Gastroesophageal sphincter (tissue), 3 donors: ENCODE measurements around the gene TNFSF4.

Experiments
- CTCF ChIP-seq, 4 experiments: fragments of 200-600 bp in 2 of 4; fragments of 450-650 bp in 2 of 4; sonication (generic) in 1 of 4; IDR thresholded peaks; one replicate each; pipeline ENCODE4 v1.5.1; 2017 to 2019; ENCODE audit warnings: antibody characterized with exemption in 4 of 4, mild to moderate bottlenecking in 2 of 4, moderate library complexity in 2 of 4
- EP300 ChIP-seq: sonication (generic); formaldehyde crosslinking; IDR thresholded peaks from one replicate; pipeline ENCODE4 v1.6.1; 2017; ENCODE audit warnings: antibody characterized with exemption, mild to moderate bottlenecking
- POLR2A ChIP-seq, 2 donors: fragments of 450-650 bp; IDR thresholded peaks; one replicate each; pipeline ENCODE4 v1.6.1; 2017; ENCODE audit warnings: antibody characterized with exemption in 2 of 2, mild to moderate bottlenecking in 2 of 2, moderate library complexity in 1 of 2

GRCh38 chr1:173148545-173148944 lies 58.6 kb downstream of the TNFSF4 start:
- no peak for TF ChIP-seq POLR2A (IDR thresholded peaks at IDR 0.05)
- no peak for TF ChIP-seq EP300
- no peak for TF ChIP-seq CTCF (IDR thresholded peaks at IDR 0.05)
